Trophoblast cell (in vitro differentiated cells and primary cell): ENCODE measurements around the gene STARD3NL.

Experiments used
- DNase-seq, 2 donors: peaks; one replicate each; pipeline ENCODE4 v3.0.0-alpha.2; 2016
- H2AFZ ChIP-seq: 2 replicates; pipeline ENCODE4 v1.6.1; 2013; ENCODE audit warnings: low read length, moderate library complexity, mild to moderate bottlenecking; ENCODE audit not compliant: insufficient read depth, poor library complexity
- H2AK5ac ChIP-seq: 2 replicates; pipeline ENCODE4 v1.6.1; 2013; ENCODE audit warnings: mild to moderate bottlenecking, low read length
- H2BK120ac ChIP-seq: 2 replicates; pipeline ENCODE4 v1.6.1; 2013; ENCODE audit warnings: low read length, mild to moderate bottlenecking, moderate library complexity; ENCODE audit not compliant: insufficient read depth, poor library complexity
- H2BK12ac ChIP-seq: 2 replicates; pipeline ENCODE4 v1.6.1; 2013; ENCODE audit warnings: mild to moderate bottlenecking, low read length, moderate library complexity
- H2BK5ac ChIP-seq: 2 replicates; pipeline ENCODE4 v1.6.1; 2013; ENCODE audit warnings: low read length, low read depth, moderate library complexity, mild to moderate bottlenecking; ENCODE audit not compliant: poor library complexity
- H3K14ac ChIP-seq: 2 replicates; pipeline ENCODE4 v1.6.1; 2013; ENCODE audit warnings: mild to moderate bottlenecking, low read length
- H3K18ac ChIP-seq: 2 replicates; pipeline ENCODE4 v1.6.1; 2013; ENCODE audit warnings: mild to moderate bottlenecking, low read length
- H3K23ac ChIP-seq: 2 replicates; pipeline ENCODE4 v1.6.1; 2013; ENCODE audit warnings: low read length
- H3K27ac ChIP-seq: 2 replicates; pipeline ENCODE4 v1.5.1; 2013; ENCODE audit warnings: low read depth, mild to moderate bottlenecking, inconsistent platforms, low read length, moderate library complexity
- H3K27me3 ChIP-seq: 2 replicates; pipeline ENCODE4 v1.6.1; 2013; ENCODE audit warnings: inconsistent platforms, mild to moderate bottlenecking, low read length, moderate library complexity; ENCODE audit not compliant: insufficient read depth
- H3K36me3 ChIP-seq, 2 experiments: 1 replicate in 1 of 2; 2 replicates in 1 of 2; pipeline ENCODE4 v1.6.1; 2013; ENCODE audit warnings: low read length in 2 of 2, mild to moderate bottlenecking in 2 of 2, moderate library complexity in 1 of 2; ENCODE audit not compliant: insufficient read depth in 2 of 2, control insufficient read depth in 1 of 2
- H3K4ac ChIP-seq: 2 replicates; pipeline ENCODE4 v1.6.1; 2013; ENCODE audit warnings: low read depth, mild to moderate bottlenecking, low read length, moderate library complexity
- H3K4me1 ChIP-seq, 2 experiments: 1 replicate in 1 of 2; 2 replicates in 1 of 2; pipeline ENCODE4 v1.6.1; 2013; ENCODE audit warnings: low read length in 2 of 2, mild to moderate bottlenecking in 2 of 2, moderate library complexity in 1 of 2; ENCODE audit not compliant: insufficient read depth in 2 of 2, control insufficient read depth in 1 of 2
- H3K4me2 ChIP-seq: 2 replicates; pipeline ENCODE4 v1.6.1; 2013; ENCODE audit warnings: inconsistent platforms, mild to moderate bottlenecking, low read length, moderate library complexity
- H3K4me3 ChIP-seq: 2 replicates; pipeline ENCODE4 v1.5.1; 2013; ENCODE audit warnings: mild to moderate bottlenecking, low read depth, low read length, inconsistent platforms
- H3K79me1 ChIP-seq: one replicate; pipeline ENCODE4 v1.6.1; 2013; ENCODE audit warnings: low read length
- H3K79me2 ChIP-seq: 2 replicates; pipeline ENCODE4 v1.6.1; 2013; ENCODE audit warnings: low read length, mild to moderate bottlenecking; ENCODE audit not compliant: control insufficient read depth, insufficient read depth, poor library complexity
- H3K9ac ChIP-seq: 2 replicates; pipeline ENCODE4 v1.6.1; 2013; ENCODE audit warnings: mild to moderate bottlenecking, low read length
- H3K9me3 ChIP-seq: 2 replicates; pipeline ENCODE4 v1.6.1; 2013; ENCODE audit warnings: low read depth, mild to moderate bottlenecking, control low read depth, inconsistent platforms, low read length; ENCODE audit not compliant: insufficient read depth
- H4K12ac ChIP-seq: 2 replicates; pipeline ENCODE4 v1.6.1; 2013; ENCODE audit warnings: low read depth, mild to moderate bottlenecking, low read length, moderate library complexity
- H4K8ac ChIP-seq: 2 replicates; pipeline ENCODE4 v1.6.1; 2013; ENCODE audit warnings: low read depth, mild to moderate bottlenecking, low read length, moderate library complexity
- H4K91ac ChIP-seq: one replicate; pipeline ENCODE4 v1.6.1; 2013; ENCODE audit warnings: low read depth, mild to moderate bottlenecking, low read length, moderate library complexity
- WGBS: extraction: QIAGEN DNeasy Blood & Tissue Kit; methylation state at CpG from one replicate; pipeline ENCODE4 v1.1.7; 2013; ENCODE audit warnings: missing lambda C conversion rate; ENCODE audit not compliant: insufficient read length, insufficient coverage; ENCODE audit errors: extremely low coverage; 5-methylcytosine and 5-hydroxymethylcytosine counted together

The STARD3NL gene

GRCh38 chr7:38187794-38188440 is 9.9 kb downstream of the STARD3NL start:
- Histone ChIP-seq H3K79me2 (peaks cover 5% of the 10 kb centered on the region), H3K27ac (no peak overlapping the region), H3K9me3 (no peaks in the 10 kb centered on the region), H2BK12ac (no peak overlapping the region), H3K14ac (no peak overlapping the region), H4K8ac (no peak overlapping the region), H3K18ac (no peak overlapping the region), H3K23ac (no peak overlapping the region), H3K27me3 (no peaks in the 10 kb centered on the region), H3K4me1 (peaks cover 0 to 4% of the 10 kb centered on the region in 2 experiments), H4K12ac (no peak overlapping the region), H2BK5ac (no peak overlapping the region), H2AK5ac (no peak overlapping the region), H3K4ac (no peak overlapping the region), H3K4me2 (no peak overlapping the region), H2BK120ac (no peak overlapping the region), H2AFZ (no peak overlapping the region), H3K79me1 (no peaks in the 10 kb centered on the region), H3K4me3 (no peak overlapping the region), H3K36me3 (peaks cover 2 to 3% of the 10 kb centered on the region in 2 experiments), H3K9ac (no peak overlapping the region), H4K91ac (no peak overlapping the region)
- no peak for DNase-seq
- WGBS: no CpG with 5 or more reads among the region's 7 CpGs

GRCh38 chr7:38189231-38189938 is 11.3 kb downstream of the STARD3NL start:
- no CpG with 5 or more reads among the region's 4 CpGs for WGBS

GRCh38 chr7:38190011-38190410 is 12.0 kb downstream of the STARD3NL start:
- Histone ChIP-seq H4K91ac (no peak overlapping the region), H4K12ac (no peak overlapping the region), H3K18ac (no peak overlapping the region), H2BK12ac (no peak overlapping the region), H3K23ac (no peak overlapping the region), H4K8ac (no peak overlapping the region), H3K9me3 (no peaks in the 10 kb centered on the region), H2BK120ac (no peak overlapping the region), H3K27ac (no peak overlapping the region), H3K4me1 (peaks cover 0 to 4% of the 10 kb centered on the region in 2 experiments), H3K14ac (no peak overlapping the region), H3K4me3 (no peak overlapping the region), H3K4me2 (no peak overlapping the region), H3K4ac (no peak overlapping the region), H3K79me1 (no peaks in the 10 kb centered on the region), H2AK5ac (no peak overlapping the region), H3K79me2 (peaks cover 2% of the 10 kb centered on the region), H2BK5ac (no peak overlapping the region), H2AFZ (no peak overlapping the region), H3K9ac (no peak overlapping the region), H3K27me3 (no peaks in the 10 kb centered on the region), H3K36me3 (peaks cover 0 to 2% of the 10 kb centered on the region in 2 experiments)
- DNase-seq: peak; percentile 3 to 49

More at GRCh38 chr7:38189231-38189938, 11.3 kb downstream of the STARD3NL start:
- H3K4ac ChIP-seq: no peak overlapping the region
- DNase-seq: no peak
- no peak overlapping the region for H3K4me2 ChIP-seq
- no peak overlapping the region for H2BK12ac ChIP-seq
- no peak overlapping the region for H3K14ac ChIP-seq
- H3K23ac ChIP-seq: no peak overlapping the region
- no peak overlapping the region for H3K18ac ChIP-seq
- H3K9ac ChIP-seq: no peak overlapping the region
- H4K12ac ChIP-seq: no peak overlapping the region
- H3K4me1 ChIP-seq: peaks cover 0 to 4% of the 10 kb centered on the region in 2 experiments
- H3K9me3 ChIP-seq: no peaks in the 10 kb centered on the region
- H2BK120ac ChIP-seq: no peak overlapping the region
- no peak overlapping the region for H2AFZ ChIP-seq
- H4K8ac ChIP-seq: no peak overlapping the region
- H3K79me2 ChIP-seq: peaks cover 2% of the 10 kb centered on the region
- H3K27ac ChIP-seq: no peak overlapping the region
- H3K27me3 ChIP-seq: no peaks in the 10 kb centered on the region
- peaks cover 0 to 2% of the 10 kb centered on the region in 2 experiments for H3K36me3 ChIP-seq
- no peak overlapping the region for H4K91ac ChIP-seq
- no peak overlapping the region for H2BK5ac ChIP-seq
- H2AK5ac ChIP-seq: no peak overlapping the region
- no peaks in the 10 kb centered on the region for H3K79me1 ChIP-seq
- no peak overlapping the region for H3K4me3 ChIP-seq

GRCh38 chr7:38191791-38192190 is 13.7 kb downstream of the STARD3NL start:
- no peak overlapping the region for H2BK5ac ChIP-seq
- no peak overlapping the region for H2BK120ac ChIP-seq
- H3K4me3 ChIP-seq: no peak overlapping the region
- H3K4ac ChIP-seq: no peak overlapping the region
- H2AFZ ChIP-seq: no peak overlapping the region
- peaks cover 0 to 2% of the 10 kb centered on the region in 2 experiments for H3K36me3 ChIP-seq
- no peaks in the 10 kb centered on the region for H3K79me1 ChIP-seq
- H3K4me2 ChIP-seq: no peak overlapping the region
- no peak overlapping the region for H3K14ac ChIP-seq
- no peak overlapping the region for H2BK12ac ChIP-seq
- H3K18ac ChIP-seq: no peak overlapping the region
- H4K91ac ChIP-seq: no peak overlapping the region
- no peaks in the 10 kb centered on the region for H3K27me3 ChIP-seq
- no peak overlapping the region for H4K8ac ChIP-seq
- H3K27ac ChIP-seq: no peak overlapping the region
- H2AK5ac ChIP-seq: no peak overlapping the region
- no peak overlapping the region for H3K9ac ChIP-seq
- no peak overlapping the region for H3K23ac ChIP-seq
- no peak for DNase-seq
- H4K12ac ChIP-seq: no peak overlapping the region
- H3K4me1 ChIP-seq: peaks cover 0 to 1% of the 10 kb centered on the region in 2 experiments
- H3K9me3 ChIP-seq: no peaks in the 10 kb centered on the region
- no CpG with 5 or more reads among the region's 1 CpG for WGBS
- peaks cover 2% of the 10 kb centered on the region for H3K79me2 ChIP-seq
